Measurements from ENCODE around the gene UBE2U.

- no peak for TF ChIP-seq CTCF (IDR thresholded peaks at IDR 0.05)
- no peak for TF ChIP-seq POLR2A (IDR thresholded peaks at IDR 0.05)
These were observed 59.9 kb downstream of the UBE2U start for GRCh38 chr1:64263335-64263734.

Data from adrenal gland (tissue), 5 donors.